Measurements from ENCODE around the gene DNAJB6.

DNAJB6 gene

GRCh38 chr7:157366722-157367121 is 29.9 kb downstream of the DNAJB6 start:
- TF ChIP-seq ELF4 (IDR thresholded peaks at IDR 0.05) (no peak), SP1 (IDR thresholded peaks at IDR 0.05) (no peak), FOXA1 (IDR thresholded peaks at IDR 0.05) (no peak)
- ChIA-PET CTCF (no interaction called here), POLR2A (no interaction called here)
- no peak for DNase-seq (ENCODE audit: extremely low spot score)

GRCh38 chr7:157368955-157369354 is 32.2 kb downstream of the DNAJB6 start:
- CTCF ChIA-PET: interaction anchor here (0.6 kb wide), 1 partner anchor 49 kb away, joined by 3 read pairs; no protein-coding TSS in a partner anchor
- TF ChIP-seq BHLHE40 (IDR thresholded peaks at IDR 0.05; ENCODE audit: borderline replicate concordance) (no peak), PKNOX1 (IDR thresholded peaks at IDR 0.05) (no peak), HDGF (IDR thresholded peaks at IDR 0.05; ENCODE audit: borderline replicate concordance) (no peak), SUZ12 (IDR thresholded peaks at IDR 0.05) (no peak)
- DNase-seq (ENCODE audit: extremely low spot score): no peak
- POLR2A ChIA-PET: no interaction called here

- POLR2A ChIA-PET: no interaction called here
- TF ChIP-seq FOXK2 (IDR thresholded peaks at IDR 0.05): no peak
- TF ChIP-seq HDGF (IDR thresholded peaks at IDR 0.05; ENCODE audit: borderline replicate concordance): no peak
- no peak for TF ChIP-seq FOXM1 (IDR thresholded peaks at IDR 0.05; ENCODE audit: borderline replicate concordance)
- no peak for TF ChIP-seq SUZ12 (IDR thresholded peaks at IDR 0.05)
- TF ChIP-seq ARNT (IDR thresholded peaks at IDR 0.05): no peak
- no peak for TF ChIP-seq FOXA1 (IDR thresholded peaks at IDR 0.05)
- no peak for TF ChIP-seq TARDBP (IDR thresholded peaks at IDR 0.05)
- no peak for TF ChIP-seq SP1 (IDR thresholded peaks at IDR 0.05)
- no peak for TF ChIP-seq BHLHE40 (IDR thresholded peaks at IDR 0.05; ENCODE audit: borderline replicate concordance)
- CTCF ChIA-PET: no interaction called here
- DNase-seq (ENCODE audit: extremely low spot score): no peak
These were observed 33.9 kb downstream of the DNAJB6 start for GRCh38 chr7:157370742-157371141.

- ChIA-PET POLR2A (no interaction called here), CTCF (no interaction called here)
- TF ChIP-seq SUZ12 (IDR thresholded peaks at IDR 0.05): no peak
- TF ChIP-seq ELF4 (IDR thresholded peaks at IDR 0.05): no peak
- TF ChIP-seq FOXK2 (IDR thresholded peaks at IDR 0.05): no peak
- no peak for TF ChIP-seq SP1 (IDR thresholded peaks at IDR 0.05)
- no peak for TF ChIP-seq CTBP1 (IDR thresholded peaks at IDR 0.05; ENCODE audit: borderline replicate concordance)
- TF ChIP-seq NFRKB (IDR thresholded peaks at IDR 0.05): no peak
- DNase-seq (ENCODE audit: extremely low spot score): no peak
These were observed 34.5 kb downstream of the DNAJB6 start for GRCh38 chr7:157371296-157371695.

GRCh38 chr7:157372300-157373232 is 35.8 kb downstream of the DNAJB6 start:
- ChIA-PET POLR2A (no interaction called here), CTCF (no interaction called here)
- no peak for DNase-seq (ENCODE audit: extremely low spot score)
- TF ChIP-seq TARDBP (IDR thresholded peaks at IDR 0.05) (no peak), ELF4 (IDR thresholded peaks at IDR 0.05) (no peak), FOXK2 (IDR thresholded peaks at IDR 0.05) (no peak), HDGF (IDR thresholded peaks at IDR 0.05; ENCODE audit: borderline replicate concordance) (no peak), BHLHE40 (IDR thresholded peaks at IDR 0.05; ENCODE audit: borderline replicate concordance) (no peak)

- ChIA-PET POLR2A (no interaction called here), CTCF (interaction anchor here (0.7 to 1.1 kb wide), 2 partner anchors 9 to 21 kb away, joined by 3 read pairs; no protein-coding TSS in a partner anchor)
- TF ChIP-seq ZNF384 (IDR thresholded peaks at IDR 0.05): no peak
- no peak for TF ChIP-seq CTBP1 (IDR thresholded peaks at IDR 0.05; ENCODE audit: borderline replicate concordance)
- TF ChIP-seq BHLHE40 (IDR thresholded peaks at IDR 0.05; ENCODE audit: borderline replicate concordance): no peak
- no peak for TF ChIP-seq ELF4 (IDR thresholded peaks at IDR 0.05)
- TF ChIP-seq SUZ12 (IDR thresholded peaks at IDR 0.05): no peak
- TF ChIP-seq FOXA1 (IDR thresholded peaks at IDR 0.05): no peak
- no peak for TF ChIP-seq FOXK2 (IDR thresholded peaks at IDR 0.05)
- no peak for TF ChIP-seq PKNOX1 (IDR thresholded peaks at IDR 0.05)
- no peak for TF ChIP-seq L3MBTL2 (conservative IDR thresholded peaks at IDR 0.05)
- TF ChIP-seq SP1 (IDR thresholded peaks at IDR 0.05): no peak
- no peak for TF ChIP-seq FOXM1 (IDR thresholded peaks at IDR 0.05; ENCODE audit: borderline replicate concordance)
- TF ChIP-seq TARDBP (IDR thresholded peaks at IDR 0.05): no peak
- TF ChIP-seq NFRKB (IDR thresholded peaks at IDR 0.05): no peak
- no peak for DNase-seq (ENCODE audit: extremely low spot score)
These were observed 36.7 kb downstream of the DNAJB6 start for GRCh38 chr7:157373493-157373892.

GRCh38 chr7:157375410-157375809 is 38.6 kb downstream of the DNAJB6 start:
- TF ChIP-seq TARDBP (IDR thresholded peaks at IDR 0.05) (no peak), FOXA1 (IDR thresholded peaks at IDR 0.05) (no peak), SUZ12 (IDR thresholded peaks at IDR 0.05) (no peak), NFRKB (IDR thresholded peaks at IDR 0.05) (no peak), ZNF384 (IDR thresholded peaks at IDR 0.05) (no peak), ARNT (IDR thresholded peaks at IDR 0.05) (no peak), L3MBTL2 (conservative IDR thresholded peaks at IDR 0.05) (no peak), CTBP1 (IDR thresholded peaks at IDR 0.05; ENCODE audit: borderline replicate concordance) (no peak), PKNOX1 (IDR thresholded peaks at IDR 0.05) (no peak), SP1 (IDR thresholded peaks at IDR 0.05) (no peak), HDGF (IDR thresholded peaks at IDR 0.05; ENCODE audit: borderline replicate concordance) (no peak), FOXM1 (IDR thresholded peaks at IDR 0.05; ENCODE audit: borderline replicate concordance) (no peak), FOXK2 (IDR thresholded peaks at IDR 0.05) (no peak), ELF4 (IDR thresholded peaks at IDR 0.05) (no peak)
- no peak for DNase-seq (ENCODE audit: extremely low spot score)
- CTCF ChIA-PET: interaction anchor here (1.1 to 1.5 kb wide), 2 partner anchors 11 to 12 kb away, joined by 3 to 9 read pairs; no protein-coding TSS in a partner anchor
- POLR2A ChIA-PET: no interaction called here
